KMS-11 (cell line): ENCODE measurements around the gene DDX1.

Experiments used
- H2AFZ ChIP-seq: fragments of 200-600 bp; sonication (generic); 2 replicates; pipeline ENCODE4 v1.6.1; 2016; ENCODE audit warnings: antibody characterized with exemption, mixed run types, low read depth
- H3K27ac ChIP-seq: fragments of 200-600 bp; sonication (generic); 2 replicates; pipeline ENCODE4 v1.6.1; 2016; ENCODE audit warnings: mild to moderate bottlenecking, mixed run types
- H3K27me3 ChIP-seq: fragments of 200-600 bp; sonication (generic); 2 replicates; pipeline ENCODE4 v1.6.1; 2017; ENCODE audit warnings: mild to moderate bottlenecking, low read depth, mixed run types, moderate library complexity; ENCODE audit not compliant: insufficient read depth
- H3K36me3 ChIP-seq: fragments of 200-600 bp; sonication (generic); 2 replicates; pipeline ENCODE4 v1.6.1; 2017; ENCODE audit warnings: mild to moderate bottlenecking, mixed run types; ENCODE audit not compliant: insufficient read depth
- H3K4me1 ChIP-seq: fragments of 200-600 bp; sonication (generic); 2 replicates; pipeline ENCODE4 v1.6.1; 2016; ENCODE audit warnings: mild to moderate bottlenecking, low read depth, mixed run types; ENCODE audit not compliant: poor library complexity, severe bottlenecking
- H3K4me2 ChIP-seq: fragments of 200-600 bp; sonication (generic); 2 replicates; pipeline ENCODE4 v1.7.0; 2016; ENCODE audit warnings: mild to moderate bottlenecking, mixed run types
- H3K4me3 ChIP-seq: fragments of 200-600 bp; sonication (generic); IDR thresholded peaks from 2 replicates; pipeline ENCODE4 v1.6.1; 2017; ENCODE audit warnings: low read depth, low read length, mixed read lengths; ENCODE audit not compliant: insufficient read depth
- H3K79me2 ChIP-seq: fragments of 200-600 bp; sonication (generic); 2 replicates; pipeline ENCODE4 v1.6.1; 2016; ENCODE audit warnings: low read depth, mixed run types; ENCODE audit not compliant: insufficient read depth
- H3K9ac ChIP-seq: fragments of 200-600 bp; sonication (generic); 2 replicates; pipeline ENCODE4 v1.6.1; 2016; ENCODE audit warnings: mild to moderate bottlenecking, mixed run types
- H4K20me1 ChIP-seq: fragments of 200-600 bp; sonication (generic); 2 replicates; pipeline ENCODE4 v1.6.1; 2016; ENCODE audit warnings: mild to moderate bottlenecking, mixed run types; ENCODE audit not compliant: insufficient read depth
- TF ChIP-seq, protein P1 (sequence below): fragments of 200-600 bp; sonication (generic); conservative IDR thresholded peaks from 2 replicates; pipeline ENCODE4 v1.6.1; 2017; ENCODE audit warnings: low read depth, mild to moderate bottlenecking, antibody characterized with exemption, low read length, moderate library complexity, mixed read lengths

The DDX1 gene

GRCh38 chr2:15614545-15615300 lies 23.1 kb downstream of the DDX1 start:
- Histone ChIP-seq H2AFZ (no peak overlapping the region), H3K27me3 (no peaks in the 10 kb centered on the region), H3K36me3 (no peaks in the 10 kb centered on the region), H3K9ac (no peak overlapping the region), H3K4me3 (no peak overlapping the region), H3K4me2 (no peak overlapping the region), H3K79me2 (no peaks in the 10 kb centered on the region), H3K27ac (no peak overlapping the region), H3K4me1 (no peaks in the 10 kb centered on the region), H4K20me1 (no peaks in the 10 kb centered on the region)
- TF ChIP-seq, protein P1, sequence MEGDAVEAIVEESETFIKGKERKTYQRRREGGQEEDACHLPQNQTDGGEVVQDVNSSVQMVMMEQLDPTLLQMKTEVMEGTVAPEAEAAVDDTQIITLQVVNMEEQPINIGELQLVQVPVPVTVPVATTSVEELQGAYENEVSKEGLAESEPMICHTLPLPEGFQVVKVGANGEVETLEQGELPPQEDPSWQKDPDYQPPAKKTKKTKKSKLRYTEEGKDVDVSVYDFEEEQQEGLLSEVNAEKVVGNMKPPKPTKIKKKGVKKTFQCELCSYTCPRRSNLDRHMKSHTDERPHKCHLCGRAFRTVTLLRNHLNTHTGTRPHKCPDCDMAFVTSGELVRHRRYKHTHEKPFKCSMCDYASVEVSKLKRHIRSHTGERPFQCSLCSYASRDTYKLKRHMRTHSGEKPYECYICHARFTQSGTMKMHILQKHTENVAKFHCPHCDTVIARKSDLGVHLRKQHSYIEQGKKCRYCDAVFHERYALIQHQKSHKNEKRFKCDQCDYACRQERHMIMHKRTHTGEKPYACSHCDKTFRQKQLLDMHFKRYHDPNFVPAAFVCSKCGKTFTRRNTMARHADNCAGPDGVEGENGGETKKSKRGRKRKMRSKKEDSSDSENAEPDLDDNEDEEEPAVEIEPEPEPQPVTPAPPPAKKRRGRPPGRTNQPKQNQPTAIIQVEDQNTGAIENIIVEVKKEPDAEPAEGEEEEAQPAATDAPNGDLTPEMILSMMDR = no peak

- Histone ChIP-seq H3K79me2 (no peaks in the 10 kb centered on the region), H3K4me1 (no peaks in the 10 kb centered on the region), H3K9ac (no peak overlapping the region), H3K4me2 (no peak overlapping the region), H3K4me3 (no peak overlapping the region), H3K36me3 (no peaks in the 10 kb centered on the region), H2AFZ (no peak overlapping the region), H3K27ac (no peak overlapping the region), H3K27me3 (no peaks in the 10 kb centered on the region), H4K20me1 (no peaks in the 10 kb centered on the region)
- TF ChIP-seq, protein P1 = no peak
Observed at GRCh38 chr2:15615301-15615920, 23.7 kb downstream of the DDX1 start.

DNA sequence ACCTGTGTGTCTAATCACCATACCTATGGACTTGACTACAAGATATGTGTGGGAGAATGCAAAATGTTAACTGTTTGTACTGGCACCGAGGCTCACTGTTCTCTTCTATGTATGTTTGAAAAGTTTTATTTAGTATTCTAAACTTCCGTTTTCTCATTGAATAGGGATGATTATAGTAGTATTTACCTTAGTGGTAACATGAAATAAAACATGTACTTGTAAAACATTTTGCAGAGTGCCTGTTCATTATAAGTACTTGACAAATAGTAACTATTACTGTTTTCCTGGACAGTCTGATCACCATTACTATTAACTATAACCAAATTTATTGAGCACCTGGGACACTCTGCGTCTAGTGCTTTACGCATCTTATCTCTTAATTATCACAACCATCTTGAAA lies 24.8 kb downstream of the DDX1 start:
- Histone ChIP-seq H3K4me1 (no peaks in the 10 kb centered on the region), H3K79me2 (no peaks in the 10 kb centered on the region), H3K27ac (no peak overlapping the region), H3K36me3 (0 out of 2 replicates have a peak, but pooled peaks cover 3% of the 10 kb centered on the region), H4K20me1 (no peaks in the 10 kb centered on the region), H2AFZ (no peak overlapping the region), H3K4me3 (no peak overlapping the region), H3K9ac (no peak overlapping the region), H3K4me2 (no peak overlapping the region), H3K27me3 (no peaks in the 10 kb centered on the region)
- TF ChIP-seq, protein P1 = no peak

GRCh38 chr2:15616850-15617777 lies 25.4 kb downstream of the DDX1 start:
- Histone ChIP-seq H3K79me2 (no peaks in the 10 kb centered on the region), H2AFZ (no peak overlapping the region), H4K20me1 (no peaks in the 10 kb centered on the region), H3K9ac (no peak overlapping the region), H3K4me3 (no peak overlapping the region), H3K36me3 (peaks cover 6% of the 10 kb centered on the region; the same call in 1 of the 2 replicates), H3K27me3 (no peaks in the 10 kb centered on the region), H3K27ac (no peak overlapping the region), H3K4me1 (no peaks in the 10 kb centered on the region), H3K4me2 (no peak overlapping the region)
- TF ChIP-seq, protein P1 = no peak
